SKM-1 treated with dmso at 0.1 percent for 144 hours (cell line): Measurements from ENCODE around the gene TEX9.
A peak's percentile ranks its signal among the peaks of the same experiment; 100 is the strongest.
"Not testable (repeated sequence)": the region's sequence is repeated elsewhere in the genome, so short reads cannot be mapped to it uniquely, and the experiment has no call there.

ENCODE experiments used
- DNase-seq: peaks from one replicate; lab custom pipeline; 2025; ENCODE audit not compliant: unreplicated experiment; lab: John Stamatoyannopoulos, UW

The TEX9 gene

GRCh38 chr15:56365075-56365711 lies at the start of gene TEX9:
Gene TEX9, plus strand, starts transcription at chr15:56365426. Its CDS starts 25 bp downstream, at chr15:56365451.
- peak; percentile 71 for DNase-seq

- not testable (repeated sequence) for DNase-seq
Measured at GRCh38 chr15:56316561-56316960, 48.7 kb upstream of the TEX9 start.

- no peak for DNase-seq
Measured at GRCh38 chr15:56320316-56320715, 44.9 kb upstream of the TEX9 start.

- DNase-seq = no peak
Measured at GRCh38 chr15:56320861-56321260, 44.4 kb upstream of the TEX9 start.

- no peak for DNase-seq
Measured at GRCh38 chr15:56322444-56322843, 42.8 kb upstream of the TEX9 start.

GRCh38 chr15:56323435-56323834 lies 41.8 kb upstream of the TEX9 start:
- peak; percentile 19 for DNase-seq

- no peak for DNase-seq
Measured at GRCh38 chr15:56325186-56325585, 40.0 kb upstream of the TEX9 start.

- peak; percentile 91 for DNase-seq
Measured at GRCh38 chr15:56327721-56328502, 37.3 kb upstream of the TEX9 start.

- no peak for DNase-seq
Measured at GRCh38 chr15:56337084-56337725, 28.0 kb upstream of the TEX9 start.

GRCh38 chr15:56339594-56339993 lies 25.6 kb upstream of the TEX9 start:
- DNase-seq = no peak

- no peak for DNase-seq
Measured at GRCh38 chr15:56341201-56341600, 24.0 kb upstream of the TEX9 start.

GRCh38 chr15:56342653-56343052 lies 22.6 kb upstream of the TEX9 start:
- DNase-seq = no peak

GRCh38 chr15:56343879-56344278 lies 21.3 kb upstream of the TEX9 start:
- DNase-seq = no peak

GRCh38 chr15:56344336-56344735 lies 20.9 kb upstream of the TEX9 start:
- no peak for DNase-seq

- no peak for DNase-seq
Measured at GRCh38 chr15:56346414-56346813, 18.8 kb upstream of the TEX9 start.

- no peak for DNase-seq
Measured at GRCh38 chr15:56349554-56349953, 15.7 kb upstream of the TEX9 start.

GRCh38 chr15:56351353-56351752 lies 13.9 kb upstream of the TEX9 start:
- no peak for DNase-seq

- DNase-seq = no peak
Measured at GRCh38 chr15:56351957-56352506, 13.2 kb upstream of the TEX9 start.

- no peak for DNase-seq
Measured at GRCh38 chr15:56353119-56353518, 12.1 kb upstream of the TEX9 start.

- DNase-seq = no peak
Measured at GRCh38 chr15:56353740-56354139, 11.5 kb upstream of the TEX9 start.

GRCh38 chr15:56356616-56357015 lies 8.6 kb upstream of the TEX9 start:
- DNase-seq = no peak

GRCh38 chr15:56358604-56359003 lies 6.6 kb upstream of the TEX9 start:
- no peak for DNase-seq
